GM21529 (cell line): ENCODE data around the gene DMRTC2.

Experiments
- ATAC-seq: cut with Tn5 transposase; IDR thresholded peaks from one replicate; pipeline ENCODE4 v1.9.1; 2021; ENCODE audit not compliant: unreplicated experiment

The DMRTC2 gene

GRCh38 chr19:41845001-41845050 lies at the start of gene DMRTC2:
Gene DMRTC2, plus strand, starts transcription at chr19:41845042. Its CDS starts 2,387 bp downstream, at chr19:41847429.
- no peak for ATAC-seq

- no peak for ATAC-seq
These were observed 48.5 kb upstream of the DMRTC2 start, which contains the start of gene CEACAM3 for GRCh38 chr19:41796362-41796761. Gene CEACAM3, plus strand, starts transcription at chr19:41796587. Its CDS starts 91 bp downstream, at chr19:41796678.

GRCh38 chr19:41796901-41797300 lies 47.9 kb upstream of the DMRTC2 start:
- ATAC-seq: no peak

GRCh38 chr19:41799444-41800000 lies 45.3 kb upstream of the DMRTC2 start:
- no peak for ATAC-seq

- ATAC-seq: no peak
These were observed 43.8 kb upstream of the DMRTC2 start for GRCh38 chr19:41801031-41801430.

DNA sequence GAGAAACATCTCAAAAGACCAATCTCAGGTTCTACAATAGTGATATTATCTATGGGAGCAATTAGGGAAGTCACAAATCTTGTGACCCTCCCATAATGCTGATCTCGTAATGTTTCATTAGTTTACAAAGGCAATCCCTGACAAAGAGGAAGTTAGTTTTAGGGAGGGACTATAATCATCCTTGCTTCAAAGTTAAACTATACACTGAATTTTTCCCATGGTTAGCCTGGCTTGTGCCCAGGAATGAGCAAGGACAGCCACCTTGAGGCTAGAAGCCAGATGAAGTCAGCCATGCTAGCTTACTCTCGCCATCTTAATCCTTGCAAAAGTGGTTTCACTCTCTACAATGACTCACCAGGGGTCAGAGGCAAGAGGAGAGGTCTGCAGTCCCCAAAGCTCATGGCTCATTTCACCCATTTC lies 43.0 kb upstream of the DMRTC2 start:
- ATAC-seq: no peak

DNA sequence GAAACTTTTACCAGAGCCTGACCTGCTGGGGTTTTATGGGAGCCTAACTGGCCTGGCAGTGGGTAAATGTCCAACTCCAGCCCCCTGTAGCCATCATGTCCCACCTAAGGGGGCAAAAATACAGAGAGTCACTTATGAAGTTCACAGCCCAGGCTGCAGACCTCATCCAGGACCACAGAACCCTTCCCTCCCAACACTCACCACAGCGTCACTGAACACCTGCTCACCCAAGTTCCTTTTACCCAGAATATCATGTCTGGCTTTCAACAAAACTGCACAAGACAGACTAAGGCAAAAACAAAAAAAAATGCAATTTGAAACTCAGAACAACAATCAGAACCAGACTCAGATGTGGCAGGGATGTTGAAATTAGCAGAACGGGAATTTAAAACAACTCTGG lies 42.1 kb upstream of the DMRTC2 start:
- ATAC-seq: no peak

- no peak for ATAC-seq
These were observed 40.5 kb upstream of the DMRTC2 start for GRCh38 chr19:41804336-41804735.

- ATAC-seq: no peak
These were observed 37.7 kb upstream of the DMRTC2 start for GRCh38 chr19:41807176-41807575.

GRCh38 chr19:41808663-41809566 lies 35.9 kb upstream of the DMRTC2 start:
- no peak for ATAC-seq

GRCh38 chr19:41810301-41810700 lies 34.5 kb upstream of the DMRTC2 start:
- ATAC-seq: no peak

DNA sequence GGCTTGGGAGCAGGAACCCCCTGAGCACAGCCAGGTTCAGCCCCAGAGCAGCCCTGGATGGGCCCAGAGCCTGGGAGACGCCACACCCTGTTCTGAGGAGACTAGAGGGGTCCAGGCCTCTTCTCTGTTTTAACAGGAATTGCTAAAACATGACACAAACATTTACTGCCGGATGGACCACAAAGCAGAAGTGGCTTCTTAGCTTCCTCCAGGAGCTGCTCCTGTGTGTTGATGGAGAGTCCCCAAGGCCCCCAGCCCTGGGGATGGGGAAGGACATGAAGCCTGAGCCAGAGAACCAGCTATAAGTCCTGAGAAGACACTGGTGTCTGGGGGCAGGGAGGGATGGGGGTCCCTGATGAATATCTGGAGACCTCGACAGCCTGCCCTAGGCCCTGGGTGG lies 33.8 kb upstream of the DMRTC2 start:
- no peak for ATAC-seq

- no peak for ATAC-seq
These were observed 32.9 kb upstream of the DMRTC2 start for GRCh38 chr19:41811981-41812380.

DNA sequence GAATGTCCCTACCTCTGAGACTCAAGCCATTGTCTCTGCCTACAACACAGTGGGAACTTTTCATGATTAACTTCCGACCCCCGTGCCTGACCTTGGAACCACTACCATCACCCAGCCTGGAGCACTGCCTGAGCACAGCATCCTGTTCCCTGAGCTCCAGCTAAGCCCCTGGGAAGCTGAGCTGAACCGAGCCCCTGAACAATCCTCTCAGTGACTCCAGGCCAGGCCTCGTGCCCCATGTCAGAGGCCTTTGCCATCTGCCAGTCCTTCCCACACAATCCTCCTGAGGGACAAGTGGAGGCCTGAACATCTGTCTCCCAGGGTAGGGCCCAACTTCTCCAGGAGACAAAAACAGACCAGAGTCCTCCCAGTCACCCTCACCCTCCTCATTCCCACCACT lies 30.9 kb upstream of the DMRTC2 start:
- ATAC-seq: no peak

- ATAC-seq: no peak
These were observed 29.5 kb upstream of the DMRTC2 start for GRCh38 chr19:41815301-41815700.

GRCh38 chr19:41816761-41817160 lies 28.1 kb upstream of the DMRTC2 start:
- no peak for ATAC-seq

- ATAC-seq: no peak
These were observed 23.7 kb upstream of the DMRTC2 start for GRCh38 chr19:41821003-41821735.

GRCh38 chr19:41837981-41838708 lies 6.7 kb upstream of the DMRTC2 start:
- no peak for ATAC-seq

- no peak for ATAC-seq
These were observed 5.6 kb upstream of the DMRTC2 start for GRCh38 chr19:41839211-41839610.

- ATAC-seq: no peak
These were observed 1.5 kb upstream of the DMRTC2 start for GRCh38 chr19:41843371-41843770.

- no peak for ATAC-seq
These were observed 241 bp upstream of the DMRTC2 start, which contains the start of gene LYPD4 for GRCh38 chr19:41844601-41845000. Gene LYPD4, minus strand, starts transcription at chr19:41844683. Its CDS starts 5,398 bp downstream, at chr19:41839285.
